CD4-positive, alpha-beta T cell treated with Interleukin-4 for 1 hour (primary cell): ENCODE measurements around the gene INPP5F.
A peak's percentile ranks its signal among the peaks of the same experiment; 100 is the strongest.

ENCODE experiments used
- DNase-seq, 2 donors: peaks; one replicate each; pipeline ENCODE4 v3.0.0-alpha.2; 2020 to 2022

The INPP5F gene, protein sequence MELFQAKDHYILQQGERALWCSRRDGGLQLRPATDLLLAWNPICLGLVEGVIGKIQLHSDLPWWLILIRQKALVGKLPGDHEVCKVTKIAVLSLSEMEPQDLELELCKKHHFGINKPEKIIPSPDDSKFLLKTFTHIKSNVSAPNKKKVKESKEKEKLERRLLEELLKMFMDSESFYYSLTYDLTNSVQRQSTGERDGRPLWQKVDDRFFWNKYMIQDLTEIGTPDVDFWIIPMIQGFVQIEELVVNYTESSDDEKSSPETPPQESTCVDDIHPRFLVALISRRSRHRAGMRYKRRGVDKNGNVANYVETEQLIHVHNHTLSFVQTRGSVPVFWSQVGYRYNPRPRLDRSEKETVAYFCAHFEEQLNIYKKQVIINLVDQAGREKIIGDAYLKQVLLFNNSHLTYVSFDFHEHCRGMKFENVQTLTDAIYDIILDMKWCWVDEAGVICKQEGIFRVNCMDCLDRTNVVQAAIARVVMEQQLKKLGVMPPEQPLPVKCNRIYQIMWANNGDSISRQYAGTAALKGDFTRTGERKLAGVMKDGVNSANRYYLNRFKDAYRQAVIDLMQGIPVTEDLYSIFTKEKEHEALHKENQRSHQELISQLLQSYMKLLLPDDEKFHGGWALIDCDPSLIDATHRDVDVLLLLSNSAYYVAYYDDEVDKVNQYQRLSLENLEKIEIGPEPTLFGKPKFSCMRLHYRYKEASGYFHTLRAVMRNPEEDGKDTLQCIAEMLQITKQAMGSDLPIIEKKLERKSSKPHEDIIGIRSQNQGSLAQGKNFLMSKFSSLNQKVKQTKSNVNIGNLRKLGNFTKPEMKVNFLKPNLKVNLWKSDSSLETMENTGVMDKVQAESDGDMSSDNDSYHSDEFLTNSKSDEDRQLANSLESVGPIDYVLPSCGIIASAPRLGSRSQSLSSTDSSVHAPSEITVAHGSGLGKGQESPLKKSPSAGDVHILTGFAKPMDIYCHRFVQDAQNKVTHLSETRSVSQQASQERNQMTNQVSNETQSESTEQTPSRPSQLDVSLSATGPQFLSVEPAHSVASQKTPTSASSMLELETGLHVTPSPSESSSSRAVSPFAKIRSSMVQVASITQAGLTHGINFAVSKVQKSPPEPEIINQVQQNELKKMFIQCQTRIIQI

DNA sequence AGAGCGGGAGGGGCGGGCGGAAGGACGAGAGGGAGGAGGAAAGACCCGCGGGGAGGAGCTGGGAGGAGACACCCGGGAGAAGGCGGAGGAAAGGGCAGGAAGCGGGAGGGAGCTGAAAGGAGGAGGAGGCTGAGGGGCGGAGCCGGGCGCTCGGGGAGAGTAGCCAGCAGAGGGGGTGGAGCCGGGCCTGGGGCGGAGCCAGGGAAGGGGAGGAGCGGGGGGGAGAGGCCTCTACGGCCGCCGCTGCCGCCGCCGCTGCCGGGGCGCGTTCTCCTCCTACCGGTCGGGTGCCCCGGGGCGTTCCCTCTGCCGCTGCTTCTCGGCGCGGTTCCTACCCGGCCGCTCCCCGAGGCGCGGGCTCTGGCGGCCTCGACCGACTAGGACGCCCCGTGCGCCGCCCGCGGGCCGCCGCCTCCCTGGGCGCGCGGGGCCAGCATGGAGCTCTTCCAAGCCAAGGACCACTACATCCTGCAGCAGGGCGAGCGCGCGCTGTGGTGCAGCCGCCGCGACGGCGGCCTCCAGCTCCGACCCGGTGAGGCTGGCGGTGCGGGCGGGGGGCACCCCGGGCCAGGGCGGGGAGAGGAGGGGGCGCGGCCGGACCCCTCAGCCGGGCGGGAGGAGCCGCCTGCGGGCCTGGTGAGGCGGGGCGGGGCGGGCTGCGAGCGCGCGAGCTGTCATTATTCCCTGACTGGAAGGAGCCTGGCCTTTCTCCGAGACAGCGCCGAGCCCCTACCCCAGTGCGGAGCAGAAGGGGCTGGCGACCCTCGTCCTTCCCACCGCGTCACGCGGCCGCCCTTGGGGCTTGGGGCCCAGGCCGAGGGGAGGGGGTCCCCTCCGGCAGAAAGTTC, at the start of gene INPP5F:
Gene INPP5F, plus strand, starts transcription at position 223 of the 848 bp plus-strand sequence. Its CDS starts 213 bp downstream, at position 436.
- DNase-seq = peak; percentile 98 to 99

DNA sequence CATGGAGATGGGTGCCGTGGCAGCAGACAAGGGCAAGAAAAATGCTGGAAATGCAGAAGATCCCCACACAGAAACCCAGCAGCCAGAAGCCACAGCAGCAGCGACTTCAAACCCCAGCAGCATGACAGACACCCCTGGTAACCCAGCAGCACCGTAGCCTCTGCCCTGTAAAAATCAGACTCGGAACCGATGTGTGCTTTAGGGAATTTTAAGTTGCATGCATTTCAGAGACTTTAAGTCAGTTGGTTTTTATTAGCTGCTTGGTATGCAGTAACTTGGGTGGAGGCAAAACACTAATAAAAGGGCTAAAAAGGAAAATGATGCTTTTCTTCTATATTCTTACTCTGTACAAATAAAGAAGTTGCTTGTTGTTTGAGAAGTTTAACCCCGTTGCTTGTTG, 48.7 kb upstream of the INPP5F start:
- DNase-seq = no peak

DNA sequence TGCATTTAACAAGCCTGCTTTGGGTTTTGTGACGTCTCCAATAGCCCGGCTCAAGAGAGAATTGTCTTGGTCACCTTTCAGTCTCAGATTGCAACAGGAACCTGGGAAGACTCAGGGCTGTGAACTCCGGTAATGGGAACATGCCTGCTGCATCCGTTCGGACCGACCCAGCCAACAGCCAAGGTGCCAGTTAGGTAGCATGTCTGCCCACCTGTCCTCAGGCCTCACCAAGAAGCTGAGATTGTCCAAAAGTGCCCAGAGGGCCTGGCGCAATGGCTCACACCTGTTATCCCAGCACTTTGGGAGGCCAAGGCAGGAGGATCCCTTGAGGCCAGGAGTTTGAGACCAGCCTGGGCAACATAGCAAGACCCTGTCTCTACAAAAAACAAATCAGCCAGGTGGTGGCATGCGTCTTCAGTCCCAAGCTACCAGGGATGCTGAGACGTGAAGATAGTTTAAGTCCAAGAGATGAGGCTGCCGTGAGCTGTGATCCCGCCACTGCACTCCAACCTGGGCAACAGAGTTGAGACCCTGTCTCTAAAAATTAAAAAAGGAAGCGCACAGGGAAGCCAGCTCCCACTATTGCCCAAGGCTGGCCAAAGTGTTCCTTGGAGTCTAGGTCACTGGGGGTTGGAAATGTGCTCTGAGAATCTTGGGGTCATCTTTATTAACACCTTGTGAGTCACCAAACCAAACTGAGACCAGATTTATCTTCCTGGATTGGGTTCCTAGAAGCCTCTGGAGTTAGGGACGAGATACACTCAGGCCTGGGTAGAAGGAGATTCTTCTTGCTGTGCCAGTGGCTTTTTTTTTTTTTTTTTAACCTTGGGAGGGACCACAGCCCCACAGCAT, 47.7 kb upstream of the INPP5F start:
- DNase-seq = no peak

DNA sequence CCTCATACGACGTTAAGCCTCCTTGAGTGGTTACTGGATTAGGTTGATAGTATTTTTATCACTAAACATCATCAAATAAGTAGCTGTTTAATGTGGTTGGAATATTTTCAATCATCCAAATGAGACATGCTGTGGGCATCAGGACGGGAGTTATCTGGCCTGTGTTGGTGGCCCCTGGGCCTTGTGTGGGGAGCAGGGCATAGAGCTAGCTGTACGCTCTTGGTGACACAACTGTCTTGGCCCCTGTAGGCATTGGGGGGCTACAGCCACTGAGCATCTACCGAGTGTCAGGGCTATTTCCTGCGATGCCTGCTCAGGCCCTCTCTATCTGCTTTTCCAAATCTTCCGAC, 46.4 kb upstream of the INPP5F start:
- no peak for DNase-seq

DNA sequence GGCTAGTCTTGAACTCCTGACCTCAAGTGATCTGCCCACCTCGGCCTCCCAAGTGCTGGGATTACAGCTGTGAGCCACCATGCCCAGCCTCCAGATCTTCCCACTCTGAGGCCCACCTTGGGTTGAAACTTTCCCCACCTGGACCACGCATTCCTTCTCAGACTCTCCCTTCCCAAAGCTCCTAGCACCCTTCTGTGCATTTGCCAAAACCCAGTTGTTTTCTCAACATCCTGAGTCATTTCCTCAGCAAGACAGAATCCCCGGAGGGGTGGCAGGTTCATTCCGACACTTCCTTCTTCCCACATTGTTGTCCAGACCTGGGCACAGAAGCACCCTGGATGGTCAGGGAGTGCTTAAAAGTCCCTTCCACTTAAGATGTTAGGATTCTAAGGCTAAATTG, 45.8 kb upstream of the INPP5F start:
- DNase-seq = no peak

DNA sequence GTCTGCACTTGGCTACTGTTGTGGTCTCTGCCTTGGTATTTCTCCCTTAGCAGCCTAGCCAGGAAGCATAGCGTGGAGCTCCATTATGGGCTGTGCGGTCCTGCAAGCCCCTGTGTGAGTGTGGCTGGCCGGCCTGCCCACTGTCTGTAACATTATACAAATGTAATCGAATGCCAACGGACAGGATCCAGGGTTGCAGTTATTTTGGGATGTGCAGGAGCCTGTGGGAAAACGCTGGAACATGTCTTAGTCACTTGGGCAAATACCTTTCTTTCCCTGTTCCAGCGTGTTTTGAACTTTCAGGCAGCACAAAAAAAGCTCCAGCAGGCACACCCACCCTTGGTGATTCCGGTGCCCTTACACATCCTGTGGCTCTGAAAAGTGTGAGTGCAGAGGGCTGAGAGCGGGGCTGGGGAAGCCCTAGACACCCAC, 45.2 kb upstream of the INPP5F start:
- no peak for DNase-seq

DNA sequence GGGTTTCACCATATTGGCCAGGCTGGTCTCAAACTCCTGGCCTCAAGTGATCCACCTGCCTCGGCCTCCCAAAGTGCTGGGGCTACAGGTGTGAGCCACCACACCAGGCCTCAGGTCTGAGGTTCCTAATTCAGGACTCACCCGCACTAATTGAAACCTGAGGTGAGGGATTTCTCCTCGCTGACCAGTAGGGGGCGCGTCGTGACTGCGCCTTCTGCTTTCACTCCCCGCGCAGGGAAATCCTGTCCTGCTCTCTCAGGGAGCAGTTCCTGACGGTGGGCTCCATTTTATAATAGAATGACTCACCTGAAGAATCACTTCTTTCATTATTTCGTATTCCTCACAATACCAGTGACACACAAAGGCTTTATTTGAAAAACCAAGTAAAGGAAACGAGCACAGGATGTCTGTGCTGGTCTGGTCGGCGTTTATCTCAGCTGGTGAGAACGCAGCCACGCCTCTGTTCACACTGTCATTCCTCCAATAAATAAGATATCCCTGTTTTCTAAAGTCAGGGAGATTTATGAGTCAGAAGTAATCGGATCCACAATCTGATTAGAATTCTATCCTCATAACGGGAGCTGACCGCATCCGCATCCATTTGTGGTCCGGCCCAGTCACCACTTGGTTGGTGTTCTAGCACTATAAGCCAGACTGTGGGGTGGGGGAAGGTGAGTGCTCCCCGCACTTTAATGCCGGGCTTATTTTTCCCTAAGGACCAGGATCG, 39.2 kb upstream of the INPP5F start:
- peak; percentile 82 to 86 for DNase-seq

DNA sequence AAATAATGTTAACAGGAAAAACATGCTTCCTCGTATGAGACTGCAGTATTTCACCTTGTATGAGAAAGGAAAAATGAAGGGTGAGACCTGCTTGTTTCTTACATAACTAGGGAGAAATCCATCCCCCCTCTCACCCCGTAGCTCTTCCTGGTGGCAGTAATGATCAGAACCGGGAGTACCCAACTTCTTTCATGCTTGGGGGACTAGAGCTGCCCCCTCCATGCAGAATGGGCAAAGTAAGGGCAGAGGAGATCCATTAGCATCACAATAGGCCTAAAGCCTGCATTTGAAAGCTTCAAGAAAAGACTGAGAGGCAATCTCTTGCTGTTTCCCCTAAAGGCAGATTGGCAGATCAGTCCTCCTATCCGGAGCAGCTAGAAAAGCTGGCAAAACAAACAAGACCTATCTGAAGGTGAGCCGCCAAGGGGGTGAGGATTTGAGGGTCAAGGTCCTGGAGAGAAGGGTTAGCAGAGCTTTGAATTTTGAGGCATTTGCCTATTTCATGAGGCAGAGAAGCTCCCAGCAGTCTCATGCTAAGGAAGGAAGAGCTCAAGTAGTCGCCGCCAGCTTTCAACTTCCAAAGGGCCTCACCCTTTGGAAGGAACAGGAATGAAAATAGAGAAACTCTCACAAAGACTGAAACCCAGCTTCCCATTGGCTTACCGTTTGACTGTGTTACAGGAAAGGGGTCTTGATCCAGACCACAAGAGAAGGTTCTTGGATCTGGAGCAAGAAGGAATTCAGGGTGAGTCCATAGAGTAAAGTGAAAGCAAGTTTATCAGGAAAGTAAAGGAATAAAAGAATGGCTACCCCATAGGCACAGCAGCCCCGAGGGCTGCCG, 38.4 kb upstream of the INPP5F start:
- no peak for DNase-seq

DNA sequence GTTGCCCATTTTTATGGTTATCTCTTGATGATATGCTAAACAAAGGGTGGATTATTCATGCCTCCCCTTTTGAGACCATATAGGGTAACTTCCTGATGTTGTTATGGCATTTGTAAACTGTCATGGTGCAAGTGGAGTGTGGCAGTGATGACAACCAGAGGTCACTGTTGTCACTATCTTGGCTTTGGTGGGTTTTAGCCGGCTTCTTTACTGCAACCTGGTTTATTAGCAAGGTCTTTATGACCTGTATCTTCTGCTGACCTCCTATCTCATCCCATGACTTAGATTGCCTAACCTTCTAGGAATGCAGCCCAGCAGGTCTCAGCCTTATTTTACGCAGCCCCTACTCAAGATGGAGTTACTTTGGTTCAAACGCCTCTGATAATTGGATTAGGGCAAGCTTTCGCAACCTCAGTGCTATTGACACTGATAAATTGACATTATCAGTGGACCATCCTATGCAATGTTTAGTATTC, 37.8 kb upstream of the INPP5F start:
- DNase-seq = peak in 1 of 2 donors; percentile 25

DNA sequence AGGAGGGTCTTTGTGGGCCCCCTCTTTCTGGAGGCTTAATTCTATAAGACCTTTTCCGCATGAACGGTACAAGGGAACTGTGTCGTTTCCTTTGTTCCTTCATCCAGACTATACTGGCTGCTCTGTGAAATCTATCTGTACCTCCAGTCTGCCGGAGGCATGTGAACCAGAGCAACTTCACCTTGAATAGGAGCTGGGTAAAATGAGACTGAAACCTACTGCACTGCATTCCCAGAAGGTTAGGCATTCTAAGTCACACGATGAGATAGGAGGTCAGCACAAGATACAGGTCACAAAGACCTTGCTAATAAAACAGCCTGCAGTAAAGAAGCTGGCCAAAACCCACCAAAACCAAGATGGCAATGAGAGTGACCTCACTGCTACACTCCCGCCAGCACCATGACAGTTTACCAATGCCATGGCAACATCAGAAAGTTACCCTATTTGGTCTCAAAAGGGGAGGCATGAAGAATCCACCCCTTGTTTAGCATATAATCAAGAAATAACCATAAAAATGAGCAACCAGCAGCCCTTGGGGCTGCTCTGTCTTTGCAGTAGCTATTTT, 36.8 kb upstream of the INPP5F start:
- no peak for DNase-seq

DNA sequence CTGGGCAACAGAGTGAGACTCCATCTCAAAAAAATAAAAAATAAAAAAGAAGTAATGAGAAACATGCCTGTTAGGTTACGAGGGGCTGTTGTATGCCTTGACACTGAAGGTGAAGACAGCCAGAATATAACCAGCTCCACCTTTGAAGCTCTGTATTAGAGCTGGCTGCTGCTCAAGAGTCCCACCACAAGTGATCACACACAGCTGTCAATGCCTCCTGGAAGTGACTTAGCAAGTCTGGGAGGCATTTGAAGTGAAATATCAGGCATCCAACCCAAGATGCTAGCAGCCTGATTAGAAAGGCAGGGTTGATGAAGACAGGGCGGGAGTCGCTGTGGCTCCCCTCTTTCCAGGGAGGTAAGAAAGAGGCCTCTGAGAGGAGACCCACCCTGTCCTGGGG, 34.1 kb upstream of the INPP5F start:
- DNase-seq = no peak

DNA sequence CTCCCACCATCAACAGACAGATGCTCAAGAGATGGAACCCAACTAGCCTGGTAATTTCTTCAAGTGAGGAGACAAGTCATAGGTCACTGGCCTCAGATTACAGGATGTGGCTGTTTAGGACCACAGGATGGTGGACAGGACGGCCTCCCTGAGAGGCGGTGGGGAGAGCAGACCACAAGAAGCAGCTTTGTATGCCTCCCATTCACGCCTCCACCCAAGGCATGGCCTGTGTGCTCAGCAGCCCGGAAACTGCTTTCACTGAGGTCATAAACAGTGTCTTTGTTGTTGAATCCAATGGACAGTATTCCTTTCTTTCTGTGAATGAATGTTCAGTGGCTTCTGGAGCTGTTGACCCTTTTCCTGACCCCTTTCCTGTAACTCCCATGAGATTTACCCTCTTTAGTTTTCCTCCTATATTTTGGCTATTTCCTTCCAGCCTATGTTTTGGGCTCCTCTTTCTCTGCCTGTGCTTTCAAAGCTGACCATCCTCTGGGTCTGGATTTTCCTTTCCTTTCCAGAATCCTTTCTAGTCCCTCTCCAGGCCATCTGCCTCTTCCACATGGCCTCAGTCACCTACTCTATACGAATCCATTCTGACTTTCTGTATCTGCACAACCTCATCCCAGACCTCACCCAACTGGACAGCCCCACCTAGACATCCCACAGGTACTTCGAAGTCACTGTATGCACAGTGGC, 32.4 kb upstream of the INPP5F start:
- no peak for DNase-seq

DNA sequence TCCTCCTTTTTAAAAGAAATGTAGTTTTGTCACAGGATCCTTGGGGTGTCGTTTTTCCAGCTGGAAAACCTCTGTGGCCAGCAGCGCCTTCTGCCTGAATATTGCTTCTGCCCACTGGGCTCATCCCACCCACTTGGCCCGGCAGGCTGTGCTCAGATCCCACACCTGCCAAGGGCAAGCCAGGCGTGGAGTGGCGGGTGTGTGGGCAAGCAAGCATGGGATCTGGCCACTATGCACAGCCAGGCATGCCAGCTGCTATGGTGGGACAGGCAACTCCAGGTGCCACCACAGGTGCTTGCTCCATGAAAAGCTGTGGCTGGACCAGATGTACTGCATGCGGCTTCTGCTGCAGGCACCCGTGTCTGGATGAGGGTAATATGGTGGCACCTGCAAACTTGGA, 31.2 kb upstream of the INPP5F start:
- DNase-seq = no peak

DNA sequence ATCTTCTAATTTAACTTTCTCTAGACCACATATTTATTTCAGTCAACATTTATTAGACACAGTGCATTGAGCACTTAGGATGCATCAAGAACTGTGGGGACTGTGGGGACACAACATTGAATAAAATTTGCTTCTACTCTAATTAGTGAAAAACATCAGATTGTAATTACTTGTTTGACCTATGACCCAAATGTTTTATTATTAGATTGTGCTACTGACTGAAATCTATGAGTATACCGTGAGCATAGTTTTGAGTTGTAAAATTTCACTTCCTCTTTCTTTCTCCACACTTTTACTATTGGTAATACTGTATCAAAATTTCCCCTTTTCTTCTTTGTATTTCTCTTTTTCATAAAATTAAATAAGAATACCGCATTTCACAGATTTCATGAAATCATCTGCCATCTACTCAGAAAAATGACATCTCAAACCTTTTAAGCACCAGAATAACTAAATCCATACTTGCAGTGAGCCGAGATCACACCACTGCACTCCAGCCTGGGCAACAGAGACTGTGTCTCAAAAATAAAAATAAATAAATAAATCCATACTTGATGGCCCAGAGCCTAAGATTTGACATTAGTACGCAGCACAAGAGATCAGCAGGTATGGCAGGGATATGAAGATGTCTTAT, 25.4 kb upstream of the INPP5F start:
- DNase-seq = no peak

DNA sequence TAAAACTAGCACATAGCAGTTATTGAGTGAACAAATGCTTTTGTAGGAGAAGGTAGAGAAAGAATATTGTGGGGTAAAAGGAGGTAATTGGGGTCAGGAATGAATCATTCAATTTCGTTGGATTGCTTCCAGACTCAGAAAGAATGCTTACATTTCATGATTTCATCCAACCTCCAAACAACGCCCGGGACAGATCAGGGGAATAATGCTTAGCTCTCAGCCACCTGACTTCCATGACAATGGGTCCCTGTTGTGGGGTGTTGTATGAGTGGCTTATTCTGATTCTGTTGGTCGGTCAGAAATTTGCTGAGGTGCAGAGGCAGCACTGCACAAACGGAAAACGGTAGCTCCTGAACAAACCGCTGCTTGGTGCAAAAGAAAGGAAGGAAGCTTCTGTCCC, 24.0 kb upstream of the INPP5F start:
- no peak for DNase-seq

DNA sequence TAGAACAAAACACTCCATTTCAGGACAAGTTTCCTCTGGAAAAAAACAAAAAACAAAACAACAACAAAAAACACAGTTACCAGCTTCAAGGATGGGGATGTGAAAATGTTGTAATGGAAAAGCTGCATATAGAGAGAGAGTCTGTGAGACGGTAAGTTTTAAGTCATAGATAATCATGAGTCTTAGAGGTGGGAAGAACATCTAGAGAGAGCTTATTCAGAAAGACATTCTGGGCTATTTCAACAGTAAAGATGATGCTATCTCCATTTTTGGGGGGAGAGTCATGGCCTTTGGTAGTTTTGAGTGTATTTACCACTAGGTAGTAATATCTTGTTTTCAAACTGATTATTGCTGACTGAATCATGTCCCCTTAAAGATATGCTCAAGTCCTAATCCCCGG, 23.3 kb upstream of the INPP5F start:
- DNase-seq = no peak

DNA sequence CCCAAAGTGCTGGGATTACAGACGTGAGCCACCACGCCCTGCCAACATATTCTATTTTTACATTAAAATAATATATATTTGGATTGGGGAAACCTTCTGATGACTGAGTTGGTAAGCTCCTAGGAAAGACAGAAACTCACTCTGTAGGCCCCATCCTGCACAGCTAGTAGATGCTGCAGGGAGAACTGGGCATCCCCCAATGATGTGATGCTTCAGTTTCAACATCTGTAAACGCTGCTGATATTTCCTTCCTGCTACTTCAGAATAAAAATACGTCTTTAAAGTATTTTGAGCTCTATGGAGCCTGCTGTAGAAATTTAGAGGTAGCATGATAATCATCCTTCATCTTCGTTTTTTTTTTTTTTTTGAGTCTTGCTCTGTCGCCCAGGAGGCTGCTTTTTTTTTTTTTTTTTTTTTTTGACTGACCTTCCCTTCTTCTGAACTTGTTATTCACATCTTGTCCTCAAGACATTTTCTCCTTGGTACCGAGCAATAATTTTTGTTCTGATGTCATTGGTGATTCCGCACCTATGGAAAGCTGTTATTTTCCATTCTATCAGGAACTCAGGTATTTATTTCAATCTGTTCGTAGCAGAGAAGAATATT, 21.8 kb upstream of the INPP5F start:
- DNase-seq = peak in 1 of 2 donors; percentile 66

DNA sequence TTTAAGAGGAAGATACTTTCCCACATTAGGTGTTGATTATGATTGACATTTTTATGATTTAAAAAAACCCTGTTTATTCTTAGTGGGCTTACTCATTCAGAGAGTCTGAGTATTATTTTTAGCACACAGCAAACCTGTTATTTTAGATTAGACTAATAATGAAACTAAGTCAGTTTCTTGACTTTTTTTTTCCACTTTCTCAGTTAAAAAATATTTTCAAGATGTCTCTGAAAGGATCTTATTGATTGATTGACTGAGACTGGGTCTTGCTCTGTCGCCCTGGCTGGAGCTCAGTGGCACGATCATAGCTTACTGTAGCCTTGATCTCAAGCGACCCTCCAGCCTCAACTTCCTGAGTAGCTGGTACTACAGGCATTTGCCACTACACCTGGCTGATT, 20.4 kb upstream of the INPP5F start:
- peak in 1 of 2 donors; percentile 32 for DNase-seq
